COLO829 (cell line): ENCODE measurements around the gene ZNF275.
"Not testable (repeated sequence)": the region's sequence is repeated elsewhere in the genome, so short reads cannot be mapped to it uniquely, and the experiment has no call there.

Source experiments
- DNase-seq: peaks from one replicate; pipeline ENCODE4 v3.0.0; 2012; ENCODE audit warnings: low spot score

ZNF275 gene

GRCh38 chrX:153319295-153320046 is 14.5 kb upstream of the ZNF275 start:
- DNase-seq, result no peak

DNA sequence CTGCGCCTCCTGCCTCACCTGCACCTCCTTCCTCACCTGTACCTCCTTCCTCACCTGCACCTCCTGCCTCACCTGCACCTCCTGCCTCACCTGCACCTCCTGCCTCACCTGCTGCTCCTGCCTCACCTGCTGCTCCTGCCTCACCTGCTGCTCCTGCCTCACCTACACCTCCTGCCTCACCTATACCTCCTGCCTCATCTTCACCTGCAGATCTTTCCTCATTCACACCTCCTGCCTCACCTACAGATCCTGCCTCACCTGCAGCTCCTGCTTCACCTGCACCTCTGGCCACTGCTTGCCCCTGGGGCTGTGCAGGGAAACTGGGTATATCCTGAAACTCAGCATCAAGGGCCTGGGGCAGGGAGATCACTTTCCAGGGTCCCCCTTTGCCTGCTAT is 13.9 kb upstream of the ZNF275 start:
- DNase-seq, result not testable (repeated sequence)

GRCh38 chrX:153320555-153321184 is 13.3 kb upstream of the ZNF275 start:
- no peak for DNase-seq

GRCh38 chrX:153321381-153322124 is 12.4 kb upstream of the ZNF275 start, which contains the start of gene PNMA6F:
PNMA6F (minus strand) TSS chrX:153321767; CDS start chrX:153320674, 1,093 bp downstream.
- DNase-seq, result no peak

DNA sequence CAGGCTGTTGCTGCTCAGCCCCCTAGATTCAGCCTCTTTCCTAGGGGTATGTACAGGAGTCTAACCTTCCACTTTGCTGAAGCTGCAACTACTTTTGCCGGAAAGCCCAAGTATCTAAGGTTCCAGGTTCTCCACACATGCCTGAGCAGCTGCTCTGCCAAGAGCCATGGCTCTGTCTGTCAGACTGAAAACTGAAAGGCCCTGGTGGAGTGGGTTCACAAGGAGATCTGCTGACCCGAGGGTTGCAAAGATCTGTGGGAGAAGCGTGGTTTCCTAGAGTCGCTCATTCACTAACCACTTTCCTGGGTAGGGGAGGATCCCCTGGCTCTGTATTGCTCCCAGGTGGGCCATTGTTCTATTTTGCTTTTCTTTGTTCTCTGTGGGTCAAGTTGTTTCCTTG is 6.4 kb upstream of the ZNF275 start:
- no peak for DNase-seq

GRCh38 chrX:153333266-153333665 is 687 bp upstream of the ZNF275 start:
- no peak for DNase-seq

- no peak for DNase-seq
Observed at GRCh38 chrX:153334654-153335295, 822 bp downstream of the ZNF275 start.

DNA sequence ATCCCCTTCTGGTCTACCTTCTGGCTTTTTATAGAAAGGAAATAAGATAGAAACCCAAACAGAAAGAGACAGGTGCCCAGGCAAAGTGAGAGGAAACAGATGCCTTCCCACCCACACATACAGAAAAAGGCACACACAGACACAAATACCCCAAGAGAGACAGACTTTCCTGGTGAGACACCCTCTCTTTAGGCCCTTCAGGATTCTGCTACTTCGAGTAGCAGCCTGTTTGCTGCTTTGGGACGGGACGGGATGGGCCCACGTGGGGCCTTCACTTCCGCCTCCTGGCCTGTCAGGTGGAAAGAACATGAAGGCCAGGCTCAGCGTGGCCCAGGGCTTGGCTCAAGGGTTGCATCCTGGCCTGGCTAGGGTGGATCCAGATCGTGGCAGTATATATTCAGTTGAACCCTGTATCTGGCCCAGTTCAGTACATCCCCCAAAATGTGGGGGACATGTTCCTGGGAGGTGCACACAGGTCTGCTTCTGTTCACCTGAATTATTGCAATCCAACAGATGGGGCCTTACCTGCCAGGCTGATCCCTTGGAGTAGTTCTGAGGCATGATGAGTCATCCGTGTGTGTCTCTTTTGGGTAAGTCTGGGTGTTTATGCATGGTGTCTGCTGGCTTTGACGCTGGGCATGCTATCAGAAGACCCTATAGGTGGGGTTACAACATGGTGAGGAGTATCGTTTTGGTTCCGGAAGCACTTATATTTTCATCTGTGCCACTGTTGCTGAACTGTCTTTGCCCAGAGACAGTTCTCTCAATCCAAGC is 2.4 kb downstream of the ZNF275 start:
- no peak for DNase-seq

GRCh38 chrX:153336988-153337387 is 3.0 kb downstream of the ZNF275 start:
- no peak for DNase-seq

DNA sequence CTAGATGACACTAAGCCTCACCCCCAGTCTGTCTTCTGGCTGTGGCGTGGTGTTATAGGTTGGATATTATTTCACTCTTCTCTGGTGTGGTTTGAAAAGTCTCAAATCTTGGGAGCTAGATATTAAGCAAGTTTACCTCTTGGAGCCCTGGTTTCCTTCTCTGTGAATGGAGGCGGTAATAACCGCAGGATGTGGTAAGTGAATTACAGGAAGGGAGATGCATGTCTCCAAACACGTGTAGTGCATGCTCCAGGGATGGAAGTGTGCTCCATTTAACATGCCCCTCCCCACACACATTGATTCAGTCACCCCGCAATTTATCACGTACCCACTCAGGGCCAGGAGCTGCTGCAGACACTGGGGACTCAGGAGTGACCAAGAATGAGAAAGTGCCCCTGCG is 4.9 kb downstream of the ZNF275 start:
- DNase-seq, result no peak

GRCh38 chrX:153339662-153340061 is 5.7 kb downstream of the ZNF275 start:
- no peak for DNase-seq

DNA sequence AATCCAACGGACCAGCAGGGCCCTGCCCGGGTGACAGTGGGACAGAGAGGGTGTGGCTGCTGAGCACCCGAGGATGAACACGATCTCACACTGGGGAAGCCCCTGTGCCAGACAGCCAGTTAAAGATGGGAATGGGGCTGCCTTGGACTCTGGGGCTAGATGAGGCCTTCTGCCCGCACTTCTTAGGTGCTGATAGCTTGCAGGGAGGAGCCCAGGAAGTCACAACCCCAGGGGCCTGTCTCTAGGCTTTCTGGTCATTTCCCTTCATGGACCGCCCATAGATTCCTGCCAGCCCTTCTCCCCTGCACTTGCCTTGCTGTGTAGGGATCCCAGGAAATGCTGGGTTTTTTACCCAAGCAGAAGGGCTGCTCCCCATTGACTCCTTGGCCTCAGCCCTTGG is 6.2 kb downstream of the ZNF275 start:
- no peak for DNase-seq

- DNase-seq, result no peak
Observed at GRCh38 chrX:153342762-153343558, 9.0 kb downstream of the ZNF275 start.

DNA sequence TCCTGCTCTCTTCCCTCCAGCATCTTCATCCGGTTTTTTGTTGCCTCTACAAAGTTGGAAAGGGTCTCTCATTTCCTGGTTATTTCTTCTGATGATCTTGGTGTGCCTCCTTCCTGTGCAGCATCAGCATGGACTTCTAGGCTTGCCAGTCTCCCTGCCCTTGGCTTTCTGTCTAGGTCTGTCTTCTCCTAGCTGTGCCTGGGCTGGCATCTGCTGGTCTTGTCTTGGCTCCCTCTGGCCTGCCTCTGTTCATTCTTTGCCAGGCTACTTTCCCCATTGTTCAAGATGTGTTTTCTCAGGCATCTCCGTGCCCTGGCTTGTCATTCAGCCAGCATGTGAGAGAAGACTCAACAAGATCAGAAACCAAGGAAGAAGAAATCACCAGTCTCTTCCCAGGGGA is 9.7 kb downstream of the ZNF275 start:
- DNase-seq, result no peak

DNA sequence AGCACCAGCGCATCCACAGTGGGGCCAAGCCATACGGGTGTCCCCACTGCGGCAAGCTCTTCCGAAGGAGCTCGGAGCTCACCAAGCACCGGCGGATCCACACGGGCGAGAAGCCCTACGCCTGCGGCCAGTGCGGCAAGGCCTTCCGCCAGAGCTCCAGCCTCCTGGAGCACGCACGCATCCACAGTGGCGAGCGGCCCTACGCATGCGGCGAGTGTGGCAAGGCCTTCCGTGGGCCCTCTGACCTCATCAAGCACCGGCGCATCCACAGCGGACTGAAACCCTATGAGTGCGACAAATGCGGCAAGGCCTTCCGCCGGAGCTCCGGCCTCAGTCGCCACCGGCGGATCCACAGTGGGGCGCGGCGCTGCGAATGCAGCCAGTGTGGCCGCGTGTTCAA is 13.6 kb downstream of the ZNF275 start:
- no peak for DNase-seq

DNA sequence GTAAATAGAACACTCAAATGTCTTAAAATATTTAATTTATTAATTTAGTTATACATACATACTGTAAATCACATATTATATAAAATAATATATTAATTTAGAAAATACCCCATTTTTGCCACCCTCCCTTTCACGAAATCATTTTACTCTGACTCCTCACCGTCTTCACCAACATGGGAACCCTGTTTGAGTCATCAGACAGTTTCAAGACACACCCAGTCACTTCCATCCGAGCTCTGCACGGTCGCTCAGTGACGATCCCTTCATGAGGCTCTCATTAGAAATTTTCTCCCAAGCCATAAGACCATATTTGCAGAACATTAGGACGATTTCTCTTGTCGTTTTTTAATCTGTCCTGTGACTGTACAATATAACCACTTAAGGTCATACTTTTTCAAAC is 14.5 kb downstream of the ZNF275 start:
- no peak for DNase-seq

GRCh38 chrX:153349952-153350351 is 16.0 kb downstream of the ZNF275 start:
- no peak for DNase-seq

DNA sequence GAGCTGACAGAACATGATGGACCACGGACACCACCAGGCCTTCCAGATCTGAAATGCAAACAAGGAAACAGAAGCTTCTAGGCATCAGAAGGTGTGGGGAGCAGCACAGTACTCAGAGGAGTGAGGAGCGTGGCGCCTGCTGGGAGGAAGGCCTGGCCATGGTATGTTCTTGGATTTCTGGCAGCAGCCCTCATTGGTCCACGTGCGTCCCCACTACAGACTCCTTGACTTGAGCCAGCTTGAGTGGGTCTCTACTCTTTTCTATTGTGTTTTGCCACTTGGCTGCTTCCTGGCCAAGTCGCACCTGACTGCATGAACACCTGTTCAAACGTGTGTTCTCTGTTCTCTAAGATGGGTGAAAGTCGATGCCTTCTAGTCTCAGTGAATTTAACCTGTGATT is 18.0 kb downstream of the ZNF275 start:
- DNase-seq, result no peak

GRCh38 chrX:153352858-153353257 is 18.9 kb downstream of the ZNF275 start:
- DNase-seq, result no peak

- no peak for DNase-seq
Observed at GRCh38 chrX:153353416-153353815, 19.5 kb downstream of the ZNF275 start.

DNA sequence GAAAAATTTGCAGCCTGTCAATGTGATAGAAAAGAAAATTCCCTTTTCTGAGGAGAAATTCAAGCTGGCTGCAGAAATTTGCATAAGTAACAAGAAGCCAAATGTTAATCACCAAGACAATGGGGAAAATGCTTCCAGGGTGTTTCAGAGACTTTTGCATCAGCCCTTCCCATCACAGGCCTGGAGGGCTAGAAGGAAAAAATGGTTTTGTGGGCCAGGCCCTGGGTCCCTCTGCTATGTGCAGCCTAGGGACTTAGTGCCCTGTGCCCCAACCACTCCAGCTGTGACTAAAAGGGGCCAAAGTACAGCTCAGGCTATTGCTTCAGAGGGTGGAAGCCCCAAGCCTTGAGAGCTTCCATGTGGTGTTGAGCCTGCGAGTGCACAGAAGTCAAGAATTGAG is 23.9 kb downstream of the ZNF275 start:
- DNase-seq, result no peak
